Loucy (cell line): Measurements from ENCODE around the gene BICRA.
A peak's percentile ranks its signal among the peaks of the same experiment; 100 is the strongest.

Experiments
- H2AFZ ChIP-seq: fragments of 200-600 bp; sonication (generic); 2 replicates; pipeline ENCODE4 v1.6.0; 2016; ENCODE audit warnings: antibody characterized with exemption, mild to moderate bottlenecking, low read length, moderate library complexity
- H3F3A ChIP-seq: fragments of 200-600 bp; 2 replicates; pipeline ENCODE4 v1.6.0; 2016; ENCODE audit warnings: antibody characterized with exemption, low read depth, mild to moderate bottlenecking
- H3K27me3 ChIP-seq: fragments of 200-600 bp; sonication (generic); 2 replicates; pipeline ENCODE4 v1.6.1; 2014; ENCODE audit warnings: low read length, mild to moderate bottlenecking; ENCODE audit not compliant: insufficient read depth, poor library complexity, severe bottlenecking
- H3K36me3 ChIP-seq: fragments of 200-600 bp; sonication (generic); 2 replicates; pipeline ENCODE4 v1.6.1; 2016; ENCODE audit warnings: low read length; ENCODE audit not compliant: insufficient read depth
- H3K4me1 ChIP-seq: fragments of 200-600 bp; sonication (generic); 2 replicates; pipeline ENCODE4 v1.5.1; 2014; ENCODE audit warnings: low read length, mild to moderate bottlenecking; ENCODE audit not compliant: insufficient read depth, poor library complexity, severe bottlenecking
- H3K4me2 ChIP-seq: fragments of 200-600 bp; sonication (generic); 2 replicates; pipeline ENCODE4 v1.6.0; 2014; ENCODE audit warnings: antibody characterized with exemption, low read length, low read depth, mild to moderate bottlenecking; ENCODE audit not compliant: poor library complexity, severe bottlenecking
- H3K4me3 ChIP-seq: fragments of 200-600 bp; sonication (generic); 2 replicates; pipeline ENCODE4 v1.5.1; 2014; ENCODE audit warnings: low read length, mild to moderate bottlenecking, mixed read lengths; ENCODE audit not compliant: poor library complexity, severe bottlenecking
- H3K79me2 ChIP-seq: fragments of 200-600 bp; sonication (generic); 2 replicates; pipeline ENCODE4 v1.6.1; 2014; ENCODE audit warnings: low read length; ENCODE audit not compliant: insufficient read depth
- H3K9ac ChIP-seq: fragments of 200-600 bp; sonication (generic); 2 replicates; pipeline ENCODE4 v1.6.0; 2014; ENCODE audit warnings: mild to moderate bottlenecking, low read depth, low read length, moderate library complexity; ENCODE audit not compliant: poor library complexity, severe bottlenecking
- H3K9me2 ChIP-seq: fragments of 200-600 bp; sonication (generic); replicated peaks from 2 replicates; pipeline ENCODE4 v1.6.1; 2016; ENCODE audit warnings: low read depth, low read length, mixed read lengths
- H3K9me3 ChIP-seq: fragments of 200-600 bp; sonication (generic); 2 replicates; pipeline ENCODE4 v1.6.1; 2014; ENCODE audit warnings: mild to moderate bottlenecking, antibody characterized with exemption, low read length, low read depth; ENCODE audit not compliant: insufficient read depth
- H4K20me1 ChIP-seq: fragments of 200-600 bp; sonication (generic); 2 replicates; pipeline ENCODE4 v1.6.0; 2014; ENCODE audit warnings: antibody characterized with exemption, low read length, mild to moderate bottlenecking; ENCODE audit not compliant: insufficient read depth, poor library complexity, severe bottlenecking
- EZH2phosphoT487 ChIP-seq: fragments of 200-600 bp; IDR thresholded peaks from 2 replicates; pipeline ENCODE4 v1.6.1; 2018; ENCODE audit warnings: antibody characterized with exemption, mild to moderate bottlenecking, moderate library complexity, borderline replicate concordance
- TF ChIP-seq, protein P1 (sequence below): fragments of 200-600 bp; sonication (generic); conservative IDR thresholded peaks from 2 replicates; pipeline ENCODE4 v1.5.1; 2014; ENCODE audit warnings: mild to moderate bottlenecking, antibody characterized with exemption, low read length

The BICRA gene

DNA sequence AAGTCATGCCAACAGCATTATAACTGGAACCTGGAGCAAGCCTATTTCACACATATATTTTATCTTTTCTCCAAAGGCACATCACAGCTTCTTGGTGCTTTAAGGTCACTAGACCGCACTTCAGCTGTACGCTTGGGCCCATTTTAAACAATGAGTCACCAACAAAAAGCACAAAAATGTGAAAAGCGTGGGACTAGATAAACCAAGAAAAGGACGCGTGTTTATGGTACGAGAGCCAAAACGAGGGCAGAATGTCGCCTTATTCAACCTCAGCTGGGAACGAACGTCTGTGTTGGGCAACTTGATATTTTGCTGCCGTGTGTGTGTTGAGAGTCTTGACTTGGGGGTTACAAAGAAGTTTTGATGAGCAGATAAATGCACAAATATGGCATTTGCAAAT is 95.1 kb downstream of the BICRA start:
- Histone ChIP-seq H3K4me1 (no peaks in the 10 kb centered on the region), H3K4me2 (no peak overlapping the region), H3K4me3 (no peak overlapping the region), H3K36me3 (peaks cover 6% of the 10 kb centered on the region; the same call in 1 of the 2 replicates), H3K9me3 (no peaks in the 10 kb centered on the region), H3K9ac (no peak overlapping the region), H3F3A (no peaks in the 10 kb centered on the region), H3K9me2 (no peaks in the 10 kb centered on the region), H3K79me2 (no peaks in the 10 kb centered on the region), H4K20me1 (no peaks in the 10 kb centered on the region), H3K27me3 (no peaks in the 10 kb centered on the region), H2AFZ (no peak overlapping the region)
- TF ChIP-seq, protein P1, sequence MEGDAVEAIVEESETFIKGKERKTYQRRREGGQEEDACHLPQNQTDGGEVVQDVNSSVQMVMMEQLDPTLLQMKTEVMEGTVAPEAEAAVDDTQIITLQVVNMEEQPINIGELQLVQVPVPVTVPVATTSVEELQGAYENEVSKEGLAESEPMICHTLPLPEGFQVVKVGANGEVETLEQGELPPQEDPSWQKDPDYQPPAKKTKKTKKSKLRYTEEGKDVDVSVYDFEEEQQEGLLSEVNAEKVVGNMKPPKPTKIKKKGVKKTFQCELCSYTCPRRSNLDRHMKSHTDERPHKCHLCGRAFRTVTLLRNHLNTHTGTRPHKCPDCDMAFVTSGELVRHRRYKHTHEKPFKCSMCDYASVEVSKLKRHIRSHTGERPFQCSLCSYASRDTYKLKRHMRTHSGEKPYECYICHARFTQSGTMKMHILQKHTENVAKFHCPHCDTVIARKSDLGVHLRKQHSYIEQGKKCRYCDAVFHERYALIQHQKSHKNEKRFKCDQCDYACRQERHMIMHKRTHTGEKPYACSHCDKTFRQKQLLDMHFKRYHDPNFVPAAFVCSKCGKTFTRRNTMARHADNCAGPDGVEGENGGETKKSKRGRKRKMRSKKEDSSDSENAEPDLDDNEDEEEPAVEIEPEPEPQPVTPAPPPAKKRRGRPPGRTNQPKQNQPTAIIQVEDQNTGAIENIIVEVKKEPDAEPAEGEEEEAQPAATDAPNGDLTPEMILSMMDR: no peak
- no peak for TF ChIP-seq EZH2phosphoT487

DNA sequence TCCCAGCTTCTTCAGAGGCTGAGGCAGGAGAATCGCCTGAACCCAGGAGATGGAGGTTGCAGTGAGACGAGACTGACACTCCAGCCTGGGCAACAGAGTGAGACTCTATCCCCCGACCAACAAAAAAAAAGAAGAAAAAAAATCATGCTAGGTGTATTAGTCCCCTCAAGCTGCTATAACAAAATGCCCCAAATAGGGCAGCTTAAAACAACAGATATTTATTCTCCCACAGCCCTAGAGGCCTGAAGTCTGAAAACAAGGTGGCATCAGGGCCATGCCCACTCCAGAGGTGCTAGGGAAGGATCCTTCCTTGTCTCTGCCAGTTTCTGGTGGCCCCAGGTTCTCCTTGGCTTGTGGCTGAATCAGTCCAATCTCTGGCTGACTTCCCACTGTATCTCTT is 95.7 kb downstream of the BICRA start:
- Histone ChIP-seq H3K4me1 (no peaks in the 10 kb centered on the region), H3K4me2 (no peak overlapping the region), H3F3A (no peaks in the 10 kb centered on the region), H3K9me3 (no peaks in the 10 kb centered on the region), H3K4me3 (no peak overlapping the region), H3K36me3 (peaks cover 6% of the 10 kb centered on the region; the same call in 1 of the 2 replicates), H3K27me3 (no peaks in the 10 kb centered on the region), H4K20me1 (no peaks in the 10 kb centered on the region), H3K79me2 (no peaks in the 10 kb centered on the region), H3K9me2 (no peaks in the 10 kb centered on the region), H3K9ac (no peak overlapping the region), H2AFZ (no peak overlapping the region)
- TF ChIP-seq, protein P1: no peak
- no peak for TF ChIP-seq EZH2phosphoT487

DNA sequence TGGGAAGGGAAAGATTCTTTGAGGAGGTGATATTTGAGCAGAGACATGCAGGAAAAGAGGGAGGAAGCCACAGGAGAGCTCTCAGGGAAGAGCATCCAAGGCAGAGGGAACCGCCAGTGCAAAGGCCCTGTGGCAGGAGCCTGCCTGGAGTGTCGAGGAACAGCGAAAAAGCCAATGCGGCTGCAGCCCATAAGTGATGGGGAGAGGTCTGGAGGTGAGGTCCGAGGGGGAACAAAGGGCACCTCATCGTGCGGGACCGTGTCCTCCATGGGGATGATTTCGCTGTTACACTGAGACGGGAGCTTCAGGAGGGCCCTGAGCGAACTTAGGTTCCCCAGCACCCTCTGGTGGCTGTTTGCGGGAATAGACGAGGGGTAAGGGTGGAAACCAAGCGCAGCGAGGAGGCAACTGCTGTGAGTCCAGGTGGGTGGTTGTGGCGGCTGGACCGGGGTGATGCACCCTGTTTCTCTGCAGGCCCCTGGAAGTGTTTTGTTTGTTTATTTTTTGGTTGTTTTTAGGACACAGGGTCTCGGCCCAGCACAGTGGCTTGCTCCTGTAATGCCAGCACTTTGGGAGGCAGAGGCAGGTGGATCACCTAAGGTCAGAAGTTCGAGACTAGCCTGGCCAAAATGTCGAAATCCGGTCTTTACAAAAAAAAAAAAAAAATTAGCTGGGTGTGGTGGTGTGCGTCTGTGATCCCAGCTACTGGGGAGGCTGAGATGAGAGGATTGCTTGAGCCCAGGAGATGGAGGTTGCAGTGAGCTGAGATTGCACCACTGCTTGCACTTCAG is 98.4 kb downstream of the BICRA start:
- Histone ChIP-seq H3K79me2 (no peaks in the 10 kb centered on the region), H2AFZ (no peak overlapping the region; the same call in 1 of the 2 replicates), H3K36me3 (no peaks in the 10 kb centered on the region; the same call in 1 of the 2 replicates), H3K9me2 (no peaks in the 10 kb centered on the region), H3K9ac (no peak overlapping the region), H4K20me1 (no peaks in the 10 kb centered on the region), H3K4me2 (no peak overlapping the region), H3K27me3 (no peaks in the 10 kb centered on the region), H3F3A (no peaks in the 10 kb centered on the region), H3K9me3 (no peaks in the 10 kb centered on the region), H3K4me3 (no peak overlapping the region), H3K4me1 (no peaks in the 10 kb centered on the region)
- TF ChIP-seq EZH2phosphoT487: no peak
- TF ChIP-seq, protein P1: peak; percentile 79
